NCI-H2107 treated with DMSO at 0.1 percent for 48 hours (cell line): ENCODE results near the gene INSIG1.

Experiments
- DNase-seq: peaks from one replicate; lab custom pipeline; 2025; ENCODE audit not compliant: unreplicated experiment; lab: John Stamatoyannopoulos, UW

INSIG1 gene

DNA sequence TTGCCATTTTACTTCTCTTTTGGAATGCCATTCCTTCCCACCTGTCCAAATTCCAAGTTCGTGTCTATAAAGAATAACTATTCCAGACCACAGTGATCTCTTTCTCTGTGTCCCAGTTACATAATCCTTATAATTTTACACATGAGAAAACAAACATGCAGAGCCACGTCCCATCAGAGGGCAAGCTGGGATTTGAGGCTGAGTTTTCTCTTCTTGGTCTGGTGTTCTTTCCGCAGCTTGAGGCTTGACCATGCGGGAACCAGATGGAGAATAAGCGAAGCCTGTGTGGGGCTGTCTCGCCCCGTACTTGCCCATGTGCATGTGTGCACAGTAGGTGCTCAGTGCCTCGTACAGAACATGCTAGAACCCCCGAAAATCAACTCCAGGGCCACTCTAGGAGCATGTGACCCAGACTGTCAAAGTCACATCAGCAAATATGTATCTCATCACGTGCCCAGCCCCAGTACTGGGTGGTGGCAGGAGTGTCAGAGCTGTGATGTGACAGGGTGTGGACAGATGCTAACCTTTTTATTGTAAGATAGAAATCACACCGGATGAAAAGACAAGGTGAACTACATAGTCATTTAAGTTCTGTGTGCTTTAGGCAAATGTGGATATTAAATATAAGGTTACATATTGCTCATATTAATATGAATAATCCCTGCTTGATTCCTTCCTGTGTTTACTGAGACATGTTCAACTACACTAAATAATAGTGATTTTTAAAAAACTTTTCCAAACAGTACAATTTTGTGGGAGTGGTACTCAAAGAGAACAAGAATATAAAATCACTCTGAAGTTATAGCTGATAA, 3.2 kb downstream of the INSIG1 start:
- DNase-seq, result no peak

DNA sequence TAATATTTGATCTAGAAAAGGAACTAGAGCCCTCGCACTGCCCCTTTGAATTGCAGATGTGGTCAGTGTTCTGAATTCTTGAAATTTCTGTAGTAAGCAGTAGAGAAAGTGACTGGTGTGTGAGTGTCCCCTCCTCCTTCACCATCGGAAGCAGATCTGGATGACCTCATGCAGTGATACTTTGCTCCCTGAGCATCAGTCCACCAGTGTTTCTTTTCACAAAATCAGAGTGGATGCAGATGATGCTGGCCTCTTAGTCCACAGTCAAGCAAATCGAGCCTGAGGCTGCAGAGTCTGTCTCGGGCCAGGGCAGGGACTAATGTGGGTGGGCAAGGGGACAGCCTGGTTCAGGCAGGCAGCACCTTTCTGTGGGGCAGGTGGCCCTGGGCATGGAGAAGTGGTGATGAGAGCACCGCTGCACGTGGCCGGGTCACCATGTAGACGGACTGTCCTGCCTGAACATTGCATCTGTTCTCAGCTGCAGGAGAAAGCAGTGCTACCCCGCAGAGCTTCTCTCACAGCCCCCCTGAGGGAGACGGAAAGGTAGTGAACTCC, 5.4 kb downstream of the INSIG1 start:
- DNase-seq, result no peak

DNA sequence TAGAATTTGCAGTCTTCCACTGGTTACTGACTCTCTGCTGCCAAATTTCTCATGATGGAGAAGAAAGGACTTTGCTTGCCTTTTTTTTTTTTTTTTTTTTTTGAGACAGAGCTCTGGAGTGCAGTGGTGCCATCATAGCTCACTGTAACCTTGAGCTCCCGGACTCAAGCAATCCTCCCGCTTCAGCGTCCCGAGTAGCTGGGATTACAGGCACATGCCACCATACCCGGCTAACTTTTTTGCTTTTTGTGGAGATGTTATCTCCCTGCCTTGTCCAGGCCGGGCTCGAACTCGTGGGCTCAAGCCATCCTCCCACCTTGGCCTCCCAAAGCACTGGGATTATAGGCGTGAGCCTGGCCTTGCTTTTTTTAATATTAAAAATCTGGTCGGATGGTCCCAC, 6.2 kb downstream of the INSIG1 start:
- no peak for DNase-seq

DNA sequence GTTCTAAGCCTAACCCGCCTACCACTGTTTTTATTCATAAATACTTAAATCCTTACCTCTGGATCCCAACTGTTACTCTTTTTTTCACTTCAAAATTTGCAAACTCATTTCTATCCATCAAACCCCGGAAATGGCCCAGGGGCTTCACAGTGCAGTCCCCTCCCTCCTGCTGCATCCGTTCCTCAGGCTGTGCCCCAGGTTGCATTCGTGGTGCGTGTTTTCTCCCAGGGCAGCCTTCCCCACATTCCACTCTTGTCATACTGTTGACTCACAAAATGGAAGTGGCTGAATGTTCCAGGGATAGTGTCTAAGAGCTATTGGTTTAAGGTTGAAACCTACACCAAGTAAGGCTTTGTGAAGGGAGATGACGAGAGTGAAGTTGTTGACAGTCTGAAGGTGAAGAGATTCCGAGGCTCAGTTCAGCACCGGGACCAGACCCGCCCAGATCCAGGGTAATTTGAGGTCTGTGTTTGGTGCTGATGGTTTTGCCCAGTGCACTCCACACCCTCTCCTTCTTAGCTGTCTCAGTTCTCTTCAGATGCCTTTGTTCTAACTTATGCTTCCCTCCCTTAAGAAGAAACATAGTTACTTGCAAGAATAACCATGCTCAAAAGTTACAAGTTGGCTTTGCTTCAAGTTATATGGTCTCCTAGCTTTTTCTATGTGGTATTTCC, 7.7 kb downstream of the INSIG1 start:
- DNase-seq, result no peak

DNA sequence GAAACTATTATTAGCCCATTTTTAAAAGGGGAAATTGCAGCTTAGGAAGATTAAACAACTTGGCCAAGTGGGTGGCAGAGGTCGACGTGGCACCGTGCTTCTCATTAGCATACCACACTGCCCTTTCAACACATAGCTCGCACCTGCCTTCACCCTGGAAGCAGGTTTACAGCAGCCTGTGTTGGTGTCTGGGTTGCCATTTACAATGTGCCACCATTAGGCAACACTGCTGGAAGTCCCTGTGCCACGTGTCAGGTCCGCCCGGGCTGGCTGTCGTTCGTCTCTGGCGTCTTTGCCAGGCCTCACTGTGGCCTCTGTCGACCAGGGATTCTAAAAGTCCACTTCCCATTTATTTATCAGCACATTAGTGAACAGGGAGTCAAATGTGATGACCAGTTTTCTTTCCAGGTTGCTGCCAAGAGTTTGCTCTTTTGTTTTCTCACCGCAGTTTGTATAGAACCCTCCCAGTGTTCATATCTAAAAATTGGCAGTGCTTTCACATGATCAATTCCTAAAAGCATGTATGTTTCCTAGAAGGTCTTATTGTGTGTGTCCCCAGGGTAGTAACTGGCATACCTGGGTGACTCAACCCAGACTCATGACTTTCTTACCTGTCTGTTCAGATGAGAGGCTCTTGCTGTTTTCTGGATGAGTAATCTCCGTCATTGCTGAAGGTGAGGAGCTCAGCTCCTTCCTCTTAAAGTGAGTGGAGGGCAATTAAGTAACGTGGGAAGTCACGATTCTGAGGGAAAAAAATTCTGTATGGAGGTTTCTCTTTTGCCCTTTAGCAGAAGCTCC, 9.2 kb downstream of the INSIG1 start:
- DNase-seq, result no peak

DNA sequence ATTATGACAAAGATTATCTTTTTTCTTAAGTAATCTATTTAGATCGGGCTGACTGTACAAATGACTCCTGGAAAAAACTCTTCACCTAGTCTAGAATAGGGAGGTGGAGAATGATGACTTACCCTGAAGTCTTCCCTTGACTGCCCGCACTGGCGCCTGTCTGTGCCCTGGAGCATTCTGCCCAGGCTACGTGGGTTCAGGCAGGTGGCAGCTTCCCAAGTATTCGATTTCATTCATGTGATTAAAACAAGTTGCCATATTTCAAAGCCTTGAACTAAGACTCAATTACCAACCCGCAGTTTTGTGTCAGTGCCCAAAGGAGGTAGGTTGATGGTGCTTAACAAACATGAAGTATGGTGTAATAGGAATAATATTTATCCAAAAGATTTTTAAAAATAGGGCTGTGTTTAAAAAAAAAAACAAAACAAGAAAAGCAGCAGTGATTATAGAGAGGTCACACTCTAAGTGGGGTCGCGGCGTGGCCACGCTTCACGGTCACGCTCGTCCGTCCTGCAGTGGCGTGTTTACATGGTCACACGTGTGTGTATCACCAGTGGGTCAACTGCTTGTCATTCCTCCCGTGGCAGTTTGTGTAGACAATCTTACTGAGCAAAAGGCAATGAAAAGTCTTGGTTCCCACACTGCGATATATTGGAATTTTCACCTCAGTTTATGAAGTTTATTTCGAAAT, 10.8 kb downstream of the INSIG1 start:
- no peak for DNase-seq

DNA sequence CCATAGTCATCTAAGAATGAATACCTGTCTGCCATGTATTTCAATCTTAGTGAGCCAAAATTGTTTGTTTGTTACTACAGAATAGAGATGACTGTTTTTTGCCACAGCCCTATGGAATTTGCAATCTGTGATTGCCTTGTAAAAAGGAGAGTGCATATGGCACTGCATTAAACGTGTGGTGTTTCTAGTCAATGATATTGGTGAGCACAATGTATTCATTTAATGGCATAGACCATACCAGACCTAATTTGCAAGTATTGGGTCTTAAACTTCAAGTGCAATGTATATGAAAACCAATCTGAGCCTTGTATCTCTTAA, 11.3 kb downstream of the INSIG1 start:
- DNase-seq, result no peak

DNA sequence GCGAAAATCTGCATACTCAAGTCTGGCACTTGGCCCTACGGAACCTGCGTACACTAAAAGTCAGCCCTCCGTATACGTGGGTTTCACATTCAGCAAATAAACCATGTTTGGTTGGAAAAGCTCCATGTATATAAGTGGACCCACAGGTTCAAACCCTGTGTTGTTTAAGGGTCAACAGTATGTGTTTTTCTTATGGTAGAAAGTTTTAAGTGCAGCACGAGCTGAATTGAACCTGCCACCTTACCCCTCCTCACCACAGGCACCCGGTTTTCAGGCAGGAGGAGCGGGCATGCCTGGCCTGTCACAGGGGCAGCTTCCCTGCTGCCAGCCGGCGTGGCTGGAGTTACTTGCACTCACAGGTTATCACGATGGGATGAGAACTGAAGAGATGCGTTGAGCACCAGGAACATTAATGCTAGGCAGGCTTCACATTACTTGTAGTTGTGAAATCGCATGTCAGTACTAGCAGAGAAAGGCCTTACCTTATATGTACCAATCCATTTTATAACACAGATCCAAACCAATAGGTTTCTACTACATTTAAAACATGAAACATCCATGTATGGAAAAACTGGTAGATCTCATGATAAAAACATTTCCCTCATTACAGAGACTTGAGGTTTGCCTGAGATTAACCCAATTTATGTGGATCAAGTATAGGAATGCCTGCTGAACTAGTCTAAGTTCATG, 12.9 kb downstream of the INSIG1 start:
- DNase-seq, result no peak

DNA sequence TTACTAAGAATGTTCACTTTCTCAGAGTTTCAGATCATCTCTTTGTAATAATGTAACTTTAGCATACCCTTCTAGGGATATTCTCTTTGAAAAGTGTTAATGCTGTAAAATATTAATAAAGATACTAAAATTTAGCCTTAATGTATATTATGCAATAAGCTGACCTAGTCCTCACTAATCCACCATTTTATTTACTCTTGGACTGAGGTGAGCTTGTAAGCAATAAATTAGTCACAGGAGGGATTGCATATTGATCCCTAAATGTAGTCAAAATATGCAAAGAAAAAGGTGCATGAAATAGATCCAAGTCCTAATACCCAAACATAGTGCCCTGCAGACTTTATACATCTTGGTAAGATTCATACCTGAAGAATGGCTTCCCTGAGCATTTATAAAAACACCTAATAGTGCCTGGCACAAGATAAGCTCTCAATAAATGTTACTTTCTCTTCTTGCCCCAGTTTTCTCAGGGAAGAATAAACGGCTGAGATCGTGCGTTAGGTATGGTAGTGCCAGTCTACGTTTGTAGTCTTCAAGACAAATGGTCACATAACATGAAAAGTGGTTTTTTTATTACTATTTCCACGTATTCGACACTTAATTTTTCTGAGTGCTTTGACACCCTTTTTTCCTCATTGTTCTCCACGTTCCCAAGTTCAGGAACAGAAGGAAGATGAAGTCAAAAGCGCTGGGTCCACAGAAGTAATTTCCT, 14.3 kb downstream of the INSIG1 start:
- no peak for DNase-seq

DNA sequence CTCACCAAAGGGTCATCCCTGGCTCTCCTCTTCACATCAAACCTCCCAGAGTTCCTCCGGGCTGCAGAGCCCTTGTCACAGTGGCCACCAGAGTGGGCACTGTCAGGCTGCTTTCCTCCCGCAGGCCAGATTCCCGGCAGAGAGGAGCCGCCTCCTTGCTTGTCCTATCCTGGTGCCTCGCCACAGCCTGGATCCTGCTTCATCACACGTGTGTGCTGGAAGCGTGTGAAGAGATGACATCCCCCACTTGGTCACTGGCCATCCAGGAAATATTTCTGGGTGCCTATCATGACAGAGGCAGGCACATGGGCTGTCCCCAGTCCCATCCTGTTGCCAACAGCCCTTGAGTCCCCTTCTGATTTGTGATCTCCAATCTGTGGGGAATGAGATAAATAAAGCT, 15.0 kb downstream of the INSIG1 start:
- no peak for DNase-seq

DNA sequence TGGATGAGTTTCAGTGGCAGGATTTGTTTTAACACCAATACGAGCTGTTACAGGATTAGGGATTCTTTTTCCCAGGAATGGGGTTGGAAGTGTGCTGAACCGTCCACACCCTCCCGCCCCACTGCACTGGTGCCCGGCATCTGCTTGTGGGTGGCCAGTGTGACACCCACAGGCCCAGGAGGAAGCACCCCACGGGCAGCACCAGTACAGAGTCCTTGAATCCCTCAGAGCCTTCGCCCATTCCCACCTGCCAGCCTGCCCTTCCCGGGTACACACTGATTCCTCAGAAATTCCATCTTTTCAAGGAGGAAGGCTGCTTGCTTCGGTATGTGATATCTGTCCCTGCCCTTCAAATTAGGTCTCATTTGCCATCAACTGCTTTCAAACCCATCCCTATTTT, 15.4 kb downstream of the INSIG1 start:
- DNase-seq, result no peak

DNA sequence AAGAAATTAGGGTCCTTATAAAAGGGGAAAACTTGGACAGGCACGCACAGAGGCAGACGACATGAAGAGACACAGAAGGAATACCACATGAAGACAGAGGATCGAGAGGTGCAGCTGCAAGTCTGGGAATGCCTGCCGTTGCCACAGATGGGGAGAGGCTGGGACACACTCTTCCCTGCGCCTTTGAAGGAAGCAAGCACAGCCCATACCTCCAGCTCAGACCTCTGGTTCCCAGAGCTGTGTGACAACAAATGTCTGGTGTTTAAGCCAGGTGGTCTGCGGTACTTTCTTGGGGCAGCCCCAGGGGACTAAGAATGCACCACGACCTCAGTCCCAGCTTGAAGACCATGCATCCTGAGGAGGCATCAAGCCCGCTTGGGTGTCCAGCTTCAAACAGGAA, 18.3 kb downstream of the INSIG1 start:
- DNase-seq, result no peak

DNA sequence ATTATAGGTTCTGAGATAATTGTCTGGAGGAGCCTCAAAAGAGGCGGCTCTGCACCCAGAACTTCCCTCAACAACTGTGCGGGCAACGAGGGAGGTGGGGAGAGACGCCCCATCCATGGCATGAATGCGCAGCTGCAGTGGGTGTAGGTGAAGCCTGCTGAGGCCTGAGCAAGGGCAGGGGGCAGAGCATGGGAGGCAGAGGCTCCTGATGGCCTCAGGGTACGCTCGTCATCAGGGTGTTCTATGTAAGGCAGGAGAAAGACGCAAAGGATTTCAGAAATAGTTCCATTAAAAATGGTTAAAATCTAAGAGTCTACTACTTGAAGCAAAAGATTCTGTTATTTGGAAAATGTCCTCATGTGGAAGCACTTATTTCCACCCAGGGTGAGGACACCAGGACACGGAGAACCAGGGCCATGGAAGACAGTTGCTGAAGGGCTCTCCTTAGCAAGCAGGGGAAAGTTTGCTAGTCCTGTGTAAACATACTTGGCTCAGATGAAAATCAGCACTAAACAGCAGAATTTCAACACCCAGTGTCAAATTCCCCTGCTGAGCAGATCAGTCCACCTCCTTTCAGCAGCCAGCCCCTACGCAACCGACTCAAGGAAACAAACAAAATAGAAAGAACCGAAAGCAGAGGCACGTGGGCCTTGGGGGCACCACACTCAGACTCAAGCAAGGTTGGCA, 18.9 kb downstream of the INSIG1 start:
- DNase-seq, result no peak

DNA sequence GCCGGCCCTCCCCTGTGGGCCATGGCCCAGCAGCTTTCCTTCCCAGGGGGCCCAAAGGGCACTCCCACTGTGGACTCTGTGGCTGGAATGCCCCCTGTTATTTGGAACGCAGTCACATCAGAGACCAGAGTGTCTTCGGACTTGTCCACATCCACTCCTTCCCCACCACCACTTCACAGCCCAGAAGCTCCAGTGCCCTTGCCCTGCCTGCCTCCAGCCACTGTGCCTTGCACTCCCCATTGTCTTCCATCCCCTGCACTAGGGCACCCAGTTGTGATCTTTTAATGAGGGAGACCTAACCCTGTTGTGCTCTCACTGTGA, 19.4 kb downstream of the INSIG1 start:
- no peak for DNase-seq

DNA sequence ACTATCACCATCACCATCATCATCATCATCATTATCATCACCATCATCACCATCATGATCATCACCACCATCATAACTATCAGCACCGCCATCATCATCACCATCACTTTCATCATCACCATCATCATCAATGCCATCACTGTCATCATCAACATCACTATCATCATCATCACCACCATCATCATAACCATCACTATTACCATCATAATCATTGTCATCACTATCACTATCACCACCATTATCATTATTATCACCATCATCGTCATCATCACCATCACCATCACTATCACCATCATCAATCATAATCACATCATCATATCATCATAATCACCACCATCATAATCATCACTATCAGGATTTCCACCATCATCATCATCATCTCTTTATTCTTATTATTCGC, 20.6 kb downstream of the INSIG1 start:
- no peak for DNase-seq

DNA sequence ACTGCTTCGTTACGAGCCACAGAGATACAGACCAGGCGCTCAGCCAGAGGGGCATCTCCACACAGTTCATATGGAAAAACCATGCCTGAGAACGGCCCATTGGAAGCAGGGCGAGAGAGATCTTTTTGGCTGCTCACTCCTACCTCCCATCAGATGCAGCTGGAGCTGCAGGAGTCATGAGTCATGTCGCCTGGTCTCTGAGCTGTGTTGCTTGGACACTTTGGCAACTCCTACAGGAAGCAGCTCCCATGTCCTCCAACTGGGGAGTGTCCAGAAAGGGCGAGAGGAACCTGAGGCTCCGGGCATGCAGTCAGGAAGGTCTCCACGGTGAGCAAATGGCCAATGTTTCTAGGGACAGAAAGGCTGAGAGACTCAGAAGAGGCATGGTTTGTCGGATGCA, 24.9 kb downstream of the INSIG1 start:
- no peak for DNase-seq

DNA sequence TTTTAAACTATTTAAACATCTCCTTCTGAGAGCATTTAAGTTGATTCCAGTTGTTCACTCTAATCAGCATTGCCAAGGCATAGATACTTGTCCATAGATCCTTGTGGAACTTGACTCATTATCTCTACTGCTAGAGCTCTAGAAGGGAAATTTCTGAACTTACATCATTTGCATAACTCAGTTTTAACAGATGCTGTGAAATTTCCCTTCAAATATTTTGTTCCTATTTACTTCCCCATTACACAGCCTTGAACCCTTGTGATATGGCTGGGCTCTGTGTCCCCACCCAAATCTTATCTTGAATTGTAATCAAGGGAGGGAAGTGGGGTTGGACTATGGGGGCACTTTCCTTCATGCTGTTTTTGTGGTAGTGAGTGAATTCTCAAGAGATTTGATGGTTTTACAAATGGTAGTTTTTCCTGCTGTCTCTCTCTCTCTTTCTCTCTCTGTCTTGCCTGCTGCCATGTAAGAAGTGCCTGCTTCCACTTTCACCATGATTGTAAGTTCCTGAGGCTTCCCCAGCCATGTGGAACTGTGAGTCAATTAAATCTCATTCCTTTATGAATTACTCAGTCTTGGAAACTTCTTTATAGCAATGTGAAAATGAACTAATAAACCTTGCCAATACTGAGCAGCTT, 25.4 kb downstream of the INSIG1 start:
- DNase-seq, result no peak

DNA sequence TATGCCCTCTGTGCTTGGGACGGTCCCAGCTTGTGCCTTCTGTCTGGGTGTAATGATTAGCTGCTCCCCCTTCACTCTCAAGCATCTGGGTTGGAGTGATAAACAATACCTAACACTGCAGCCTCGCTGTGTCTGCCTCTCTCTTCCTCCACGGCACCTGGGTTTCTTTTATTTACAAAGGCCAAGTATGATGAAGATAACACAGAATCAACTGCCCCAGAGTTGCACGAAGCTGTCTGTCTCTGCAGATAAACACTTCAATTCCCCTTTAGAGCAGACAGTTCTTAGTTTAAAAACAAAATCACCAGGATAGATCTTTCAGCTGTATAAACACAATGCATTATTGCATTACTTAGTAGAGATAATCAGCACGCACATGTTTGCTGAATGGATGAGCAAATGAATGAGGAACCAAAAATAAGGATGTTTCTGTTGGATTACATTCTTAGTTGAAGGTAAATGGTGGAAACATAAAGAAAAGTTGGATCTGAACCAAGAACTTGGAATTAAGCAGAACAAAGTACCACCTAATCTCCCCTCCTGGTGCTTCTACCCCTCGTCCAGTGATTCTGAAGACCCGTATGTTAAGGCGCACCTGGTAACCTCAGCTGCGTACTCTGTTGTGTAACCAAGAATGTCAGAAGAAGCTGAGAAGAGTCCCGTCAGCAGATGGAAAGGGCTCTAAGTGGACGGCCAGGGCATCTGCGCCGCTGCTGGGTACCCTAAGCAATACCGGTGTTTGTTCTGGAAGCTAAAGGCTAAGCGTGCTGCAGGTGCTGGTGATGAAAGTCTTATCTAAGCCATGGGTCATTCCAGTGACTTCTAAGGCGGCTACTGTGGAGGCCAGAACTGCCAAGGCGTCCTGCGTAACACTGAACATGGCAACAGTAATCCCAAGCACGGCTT, 26.6 kb downstream of the INSIG1 start:
- DNase-seq, result no peak
